T47D (cell line): ENCODE results near the gene HSPBP1.

ENCODE experiments used
- DNase-seq, 2 experiments: peaks; one replicate each; pipeline versions ENCODE4 v3.0.0 to v3.0.0-alpha.2; 2011 to 2012; ENCODE audit warnings: low read depth in 1 of 2, low spot score in 1 of 2
- JUND ChIP-seq: IDR thresholded peaks from 2 replicates; pipeline ENCODE4 v1.6.1; 2012; ENCODE audit warnings: low read depth
- in situ Hi-C: cut with HindIII; loops from 2 replicates; pipeline ENCODE4 v1.10.0; 2016; ENCODE audit warnings: low sequenced_read_pairs, low pct_unique_long_range_greater_than_20kb

HSPBP1 gene

DNA sequence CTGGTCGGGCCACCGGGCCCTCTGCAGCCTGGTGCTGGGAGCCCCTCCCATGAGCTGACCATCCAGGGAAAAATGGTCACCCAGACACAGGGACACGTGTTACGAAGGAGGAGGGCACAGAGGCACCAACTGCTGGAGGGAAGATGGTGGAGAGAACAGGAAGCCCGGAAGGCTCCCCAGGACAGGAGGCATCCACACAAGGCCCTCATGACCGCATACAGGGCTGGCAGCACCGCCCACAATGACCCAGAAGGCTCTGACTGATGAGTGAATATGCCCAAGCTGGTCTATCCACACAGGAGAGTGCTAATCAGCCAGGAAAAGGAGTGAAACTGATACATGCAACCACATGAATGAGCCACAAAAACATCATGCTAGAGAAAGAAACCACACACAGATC is 37.4 kb downstream of the HSPBP1 start:
- TF ChIP-seq JUND = no peak

GRCh38 chr19:55241935-55242464 is 37.9 kb downstream of the HSPBP1 start:
- TF ChIP-seq JUND = no peak
- DNase-seq = no peak
- in situ Hi-C loops = no loop called here

More for the DNA sequence above, 37.4 kb downstream of the HSPBP1 start:
- in situ Hi-C loops = no loop called here
- no peak for DNase-seq

GRCh38 chr19:55241143-55241934 is 38.6 kb downstream of the HSPBP1 start:
- in situ Hi-C loops = no loop called here
- no peak for TF ChIP-seq JUND
- DNase-seq = no peak

DNA sequence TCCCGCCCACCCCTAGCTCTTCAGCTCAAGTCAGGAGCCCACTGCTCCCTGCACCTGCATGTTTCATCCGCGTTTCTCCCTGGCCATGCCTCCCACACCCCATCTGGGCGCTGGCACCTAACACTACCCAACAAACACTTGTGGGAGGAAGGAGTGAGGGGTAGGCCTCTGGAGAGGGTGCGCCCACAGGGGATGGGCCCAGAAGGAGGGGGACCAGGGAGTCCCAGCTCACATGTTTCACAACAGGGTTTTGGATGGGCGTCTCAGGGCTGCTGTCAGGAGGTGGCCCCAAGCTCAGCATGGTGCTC is 39.2 kb downstream of the HSPBP1 start:
- TF ChIP-seq JUND = no peak
- no peak for DNase-seq
- in situ Hi-C loops = no loop called here

GRCh38 chr19:55239004-55239403 is 40.9 kb downstream of the HSPBP1 start:
- no peak for DNase-seq
- in situ Hi-C loops = no loop called here
- no peak for TF ChIP-seq JUND

GRCh38 chr19:55238030-55238429 is 41.9 kb downstream of the HSPBP1 start:
- TF ChIP-seq JUND = no peak
- no peak for DNase-seq
- in situ Hi-C loops = no loop called here

DNA sequence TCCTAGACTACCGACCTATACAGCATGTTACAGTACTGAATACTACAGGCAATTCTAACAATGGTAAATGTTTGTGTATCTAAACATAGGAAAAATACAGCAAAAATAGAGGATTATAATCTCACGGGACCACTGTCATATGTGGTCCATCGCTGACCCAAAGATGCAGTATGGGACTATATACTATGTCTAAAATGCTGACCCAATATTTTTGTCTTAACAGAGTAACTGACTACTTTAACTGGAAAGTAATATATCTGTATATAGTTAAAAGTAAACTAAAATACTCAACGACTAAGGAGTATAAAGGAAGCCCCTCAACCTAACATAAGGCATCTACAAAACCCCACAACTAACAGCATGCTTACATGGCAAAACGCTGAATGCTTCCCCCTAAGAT is 46.9 kb downstream of the HSPBP1 start:
- no peak for DNase-seq
- in situ Hi-C loops = no loop called here

GRCh38 chr19:55232286-55232602 is 47.7 kb downstream of the HSPBP1 start:
- in situ Hi-C loops = no loop called here
- TF ChIP-seq JUND = no peak
- no peak for DNase-seq

More for the DNA sequence above, 46.9 kb downstream of the HSPBP1 start:
- no peak for TF ChIP-seq JUND

DNA sequence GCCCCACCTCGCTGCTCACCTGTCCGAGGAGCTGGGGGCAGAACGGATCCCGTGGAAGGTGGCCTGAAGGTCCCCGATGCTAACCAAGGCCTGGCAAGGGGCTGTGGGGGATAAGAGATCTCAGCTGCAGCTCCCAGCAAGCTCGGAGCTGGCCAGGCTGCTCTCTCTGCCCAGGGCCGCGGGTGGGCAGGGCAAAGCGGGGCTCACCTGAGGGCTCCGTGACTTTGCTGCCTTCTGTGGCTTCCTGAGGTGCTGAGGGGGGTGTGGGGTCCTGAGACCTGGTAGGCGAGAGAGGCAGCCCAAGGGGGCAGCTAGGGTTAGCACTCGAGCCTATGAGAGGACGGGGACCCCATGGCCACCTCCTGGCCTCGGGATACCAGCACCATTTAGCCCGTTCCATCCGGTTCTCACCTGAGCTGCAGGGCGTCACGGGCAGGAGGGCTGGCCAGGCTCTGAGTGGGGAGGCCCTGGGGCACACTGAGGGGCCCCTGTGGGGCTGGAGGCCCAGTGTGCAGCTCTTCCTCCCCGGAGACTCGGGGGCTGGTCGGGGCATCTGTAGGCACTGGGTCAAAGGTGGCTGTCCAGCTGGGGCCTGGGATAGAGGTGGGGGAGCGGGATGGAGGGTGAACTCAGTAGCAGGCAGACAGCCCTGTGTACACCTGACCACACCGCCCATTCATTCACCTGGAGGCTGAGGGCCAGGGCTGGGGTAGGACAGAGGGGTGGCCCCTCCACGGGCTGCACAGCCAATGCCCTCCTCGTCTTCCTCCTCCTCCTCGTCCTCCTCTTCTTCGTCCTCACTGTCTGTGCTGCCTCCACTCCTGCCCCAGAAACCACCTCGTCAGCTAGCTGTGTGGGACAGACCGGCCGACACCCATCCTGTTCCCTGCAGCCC is 48.3 kb downstream of the HSPBP1 start:
- DNase-seq = no peak
- in situ Hi-C loops = no loop called here
- TF ChIP-seq JUND = no peak

DNA sequence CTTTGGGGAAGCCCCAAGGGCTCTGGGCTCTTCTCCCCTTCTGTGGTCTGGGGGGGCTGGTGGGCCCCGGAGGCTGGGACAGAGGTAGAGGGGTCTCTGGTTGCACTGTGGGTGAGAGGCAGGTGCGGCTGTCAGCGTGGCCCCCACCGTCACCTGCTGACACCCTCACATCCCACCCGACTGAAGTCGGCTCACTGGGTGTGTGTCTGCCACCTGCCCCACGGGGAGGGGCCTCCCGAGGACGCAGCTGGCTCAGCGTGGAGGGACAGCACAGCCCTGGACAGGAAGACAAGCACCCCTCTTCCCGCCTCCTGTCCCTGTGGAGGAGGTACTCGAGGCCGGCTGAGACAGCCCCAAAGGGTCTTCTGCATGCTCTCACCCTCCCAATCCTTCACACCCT is 49.1 kb downstream of the HSPBP1 start:
- DNase-seq = no peak
- TF ChIP-seq JUND = no peak
- in situ Hi-C loops = no loop called here

DNA sequence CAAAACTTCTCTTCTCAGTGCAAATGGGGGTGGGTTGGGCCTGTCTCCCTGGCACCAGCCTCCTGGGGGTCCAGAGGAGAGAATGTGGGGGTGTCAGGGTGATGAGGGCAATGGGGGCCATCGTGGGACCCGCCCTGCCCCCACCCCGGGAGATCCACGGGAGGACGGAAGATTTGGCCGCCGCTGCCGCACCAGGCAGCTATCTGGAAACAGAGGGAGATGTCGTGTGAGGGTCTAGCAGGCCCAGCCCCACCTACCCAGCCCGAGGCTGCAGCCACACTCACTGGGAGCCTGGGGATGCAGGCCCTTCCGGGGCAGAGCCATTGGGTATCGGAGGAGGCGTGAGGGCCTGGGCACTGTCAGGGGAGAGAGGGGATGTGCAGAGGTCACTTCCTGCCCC is 49.6 kb downstream of the HSPBP1 start:
- no peak for DNase-seq
- in situ Hi-C loops = no loop called here
- no peak for TF ChIP-seq JUND

DNA sequence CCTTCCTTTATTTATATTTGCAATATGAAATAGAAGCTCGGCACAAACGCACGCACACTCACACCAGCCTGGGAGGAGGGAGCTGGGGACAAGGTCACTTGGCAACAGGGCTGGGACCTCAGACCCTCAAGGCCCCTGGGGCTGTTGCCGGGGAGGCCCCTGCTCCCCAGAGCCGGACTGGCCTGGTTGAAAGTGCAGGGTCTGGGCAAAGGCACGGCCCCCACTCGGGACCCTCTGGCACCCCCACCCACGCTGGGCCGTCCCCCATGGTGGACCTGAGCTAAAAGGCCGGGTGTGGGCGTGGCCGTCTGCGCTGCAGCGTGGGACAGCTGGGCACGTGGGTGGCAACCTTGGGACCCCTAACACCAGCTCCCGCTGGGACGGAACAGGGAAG is 50.1 kb downstream of the HSPBP1 start:
- no peak for TF ChIP-seq JUND
- in situ Hi-C loops = no loop called here
- no peak for DNase-seq

DNA sequence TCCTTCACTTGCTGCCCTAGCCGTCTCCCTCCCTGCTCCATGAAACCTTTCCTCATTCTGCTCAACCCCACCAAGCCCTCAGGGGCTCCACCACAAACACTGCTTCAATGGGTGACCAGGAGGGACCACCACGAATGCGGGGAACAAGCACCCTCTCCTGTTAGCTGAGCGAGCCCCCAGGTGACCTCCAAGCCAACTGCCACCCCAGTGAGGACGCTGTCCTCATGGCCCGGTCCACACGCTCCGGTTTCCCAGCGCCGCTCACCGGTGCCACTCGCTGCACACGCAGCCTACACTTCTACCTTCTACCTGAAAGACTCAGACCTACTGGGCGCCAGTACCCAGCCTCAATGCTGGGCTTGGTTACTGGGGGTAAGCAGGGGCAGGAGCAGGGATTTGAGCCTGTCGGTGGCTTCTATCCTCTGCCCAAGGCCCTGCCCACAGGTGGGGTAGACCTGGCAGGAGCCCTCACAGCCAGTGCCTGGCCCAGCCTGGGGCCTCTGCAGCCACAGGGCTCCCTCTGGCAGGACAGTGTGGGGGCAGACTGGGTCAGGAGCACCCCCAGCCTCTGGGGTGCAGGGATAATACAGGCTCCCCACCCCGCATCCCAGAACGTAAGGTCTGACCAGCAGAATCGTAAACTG is 50.6 kb downstream of the HSPBP1 start:
- no peak for TF ChIP-seq JUND

More for the DNA sequence above, 50.6 kb downstream of the HSPBP1 start:
- in situ Hi-C loops = no loop called here
- DNase-seq = no peak
